GM12874 (cell line): ENCODE results near the gene ZDHHC7.

Source experiments
- CTCF ChIP-seq: IDR thresholded peaks from 2 replicates; pipeline ENCODE4 v1.5.1; 2011; ENCODE audit warnings: low read depth, mild to moderate bottlenecking, control low read depth, low read length, moderate library complexity; ENCODE audit not compliant: insufficient read depth

The ZDHHC7 gene

GRCh38 chr16:85025781-85026653 is 14.7 kb upstream of the ZDHHC7 start:
- no peak for TF ChIP-seq CTCF

- TF ChIP-seq CTCF, result no peak
Measured at GRCh38 chr16:85019659-85020245, 8.4 kb upstream of the ZDHHC7 start.

- TF ChIP-seq CTCF, result no peak
Measured at GRCh38 chr16:85018529-85019236, 7.3 kb upstream of the ZDHHC7 start.

- TF ChIP-seq CTCF, result no peak
Measured at GRCh38 chr16:85017633-85018032, 6.3 kb upstream of the ZDHHC7 start.

- TF ChIP-seq CTCF, result no peak
Measured at GRCh38 chr16:85017151-85017550, 5.8 kb upstream of the ZDHHC7 start.

- no peak for TF ChIP-seq CTCF
Measured at GRCh38 chr16:85015481-85016187, 4.3 kb upstream of the ZDHHC7 start.

GRCh38 chr16:85014311-85014710 is 3.0 kb upstream of the ZDHHC7 start:
- TF ChIP-seq CTCF, result no peak
